GM12864 (cell line): Measurements from ENCODE around the gene BRIP1.
"Not testable (repeated sequence)": the region's sequence is repeated elsewhere in the genome, so short reads cannot be mapped to it uniquely, and the experiment has no call there.

ENCODE experiments used
- DNase-seq: peaks from one replicate; pipeline ENCODE4 v3.0.0-alpha.2; 2011; ENCODE audit warnings: low read depth
- H3K4me3 ChIP-seq: 2 replicates; pipeline ENCODE4 v1.5.1; 2011; ENCODE audit warnings: mild to moderate bottlenecking, low read depth, low read length, control low read depth
- TF ChIP-seq, protein P1 (sequence below): IDR thresholded peaks from 2 replicates; pipeline ENCODE4 v1.5.1; 2011; ENCODE audit warnings: low read depth, mild to moderate bottlenecking, moderate library complexity, low read length, control low read depth, inconsistent platforms; ENCODE audit errors: missing control alignments

Gene BRIP1

DNA sequence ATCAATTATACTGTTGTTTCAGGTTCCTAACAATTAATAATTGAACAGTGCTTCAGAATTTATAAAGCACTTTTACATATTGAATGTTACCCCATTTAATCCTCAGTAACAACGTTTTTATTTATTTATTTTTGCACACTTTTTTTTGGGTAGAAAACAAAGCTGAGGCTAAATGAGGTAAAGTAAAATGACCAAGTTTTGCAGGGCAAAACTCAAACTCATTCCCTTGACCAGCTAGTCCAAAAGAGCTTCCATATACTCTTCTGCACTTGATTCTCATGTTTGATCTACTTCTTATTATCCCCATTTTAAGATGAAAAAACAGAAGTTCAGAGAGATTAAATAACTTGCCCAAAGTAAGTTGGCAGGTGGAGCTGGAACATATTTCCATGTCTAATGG, 191.2 kb downstream of the BRIP1 start:
- TF ChIP-seq, protein P1, sequence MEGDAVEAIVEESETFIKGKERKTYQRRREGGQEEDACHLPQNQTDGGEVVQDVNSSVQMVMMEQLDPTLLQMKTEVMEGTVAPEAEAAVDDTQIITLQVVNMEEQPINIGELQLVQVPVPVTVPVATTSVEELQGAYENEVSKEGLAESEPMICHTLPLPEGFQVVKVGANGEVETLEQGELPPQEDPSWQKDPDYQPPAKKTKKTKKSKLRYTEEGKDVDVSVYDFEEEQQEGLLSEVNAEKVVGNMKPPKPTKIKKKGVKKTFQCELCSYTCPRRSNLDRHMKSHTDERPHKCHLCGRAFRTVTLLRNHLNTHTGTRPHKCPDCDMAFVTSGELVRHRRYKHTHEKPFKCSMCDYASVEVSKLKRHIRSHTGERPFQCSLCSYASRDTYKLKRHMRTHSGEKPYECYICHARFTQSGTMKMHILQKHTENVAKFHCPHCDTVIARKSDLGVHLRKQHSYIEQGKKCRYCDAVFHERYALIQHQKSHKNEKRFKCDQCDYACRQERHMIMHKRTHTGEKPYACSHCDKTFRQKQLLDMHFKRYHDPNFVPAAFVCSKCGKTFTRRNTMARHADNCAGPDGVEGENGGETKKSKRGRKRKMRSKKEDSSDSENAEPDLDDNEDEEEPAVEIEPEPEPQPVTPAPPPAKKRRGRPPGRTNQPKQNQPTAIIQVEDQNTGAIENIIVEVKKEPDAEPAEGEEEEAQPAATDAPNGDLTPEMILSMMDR, result no peak
- no peak for DNase-seq
- no peak overlapping the region for H3K4me3 ChIP-seq

DNA sequence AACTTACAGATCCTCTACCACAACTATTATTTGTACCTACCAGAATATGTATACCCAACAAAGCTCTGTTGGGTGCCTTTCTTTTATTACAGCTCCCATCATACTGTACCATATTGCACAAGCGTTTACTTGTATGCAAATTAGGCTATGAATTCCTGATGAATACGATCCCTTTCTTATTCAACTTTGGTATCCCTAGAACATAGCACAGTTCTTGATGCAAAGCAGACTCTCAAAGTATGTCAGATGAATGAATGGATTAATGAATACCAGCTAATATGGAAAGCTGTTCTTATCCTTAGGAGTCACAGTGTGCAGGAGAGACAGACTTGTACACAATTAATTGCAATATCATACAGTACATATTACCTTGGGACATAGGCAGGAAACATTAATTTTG, 192.6 kb downstream of the BRIP1 start:
- TF ChIP-seq, protein P1, result no peak
- no peak for DNase-seq
- no peak overlapping the region for H3K4me3 ChIP-seq

DNA sequence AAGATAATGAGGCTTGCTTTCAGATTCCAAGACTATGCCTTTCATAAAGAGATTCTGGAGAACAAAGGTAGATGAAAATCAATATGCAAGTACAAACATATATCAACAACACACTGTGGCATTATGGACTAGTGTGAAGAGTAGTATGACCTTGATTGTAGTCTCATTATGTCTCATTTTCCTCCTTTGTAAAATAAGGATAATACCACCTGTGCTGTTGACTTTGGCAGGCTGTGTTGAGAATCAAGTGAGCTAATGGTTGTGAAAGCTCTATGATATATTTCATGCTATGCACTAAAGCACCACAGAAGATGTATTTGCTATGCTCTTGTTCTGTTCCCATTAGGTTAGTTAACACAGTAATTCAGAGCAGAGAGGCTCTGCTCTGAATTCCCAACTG, 193.8 kb downstream of the BRIP1 start:
- TF ChIP-seq, protein P1, result no peak
- no peak for DNase-seq
- no peak overlapping the region for H3K4me3 ChIP-seq

DNA sequence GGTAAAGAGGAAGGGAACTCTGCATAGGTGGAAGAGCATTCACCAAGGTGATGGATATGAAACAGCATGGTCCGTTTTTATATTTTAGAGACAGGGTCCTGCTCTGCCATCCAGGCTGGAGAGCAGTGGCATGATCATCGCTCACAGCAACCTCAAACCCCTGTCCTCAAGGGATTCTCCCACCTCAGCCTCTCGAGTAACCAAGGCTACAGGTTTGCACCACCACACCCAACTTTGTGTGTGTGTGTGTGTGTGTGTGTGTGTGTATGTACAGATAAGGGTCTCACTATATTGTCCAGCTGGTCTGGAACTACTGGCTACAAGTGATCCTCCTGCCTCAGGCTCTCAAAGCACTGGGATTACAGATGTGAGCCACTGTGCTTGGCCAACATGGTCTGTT, 194.8 kb downstream of the BRIP1 start:
- no peak overlapping the region for H3K4me3 ChIP-seq
- TF ChIP-seq, protein P1, result no peak

DNA sequence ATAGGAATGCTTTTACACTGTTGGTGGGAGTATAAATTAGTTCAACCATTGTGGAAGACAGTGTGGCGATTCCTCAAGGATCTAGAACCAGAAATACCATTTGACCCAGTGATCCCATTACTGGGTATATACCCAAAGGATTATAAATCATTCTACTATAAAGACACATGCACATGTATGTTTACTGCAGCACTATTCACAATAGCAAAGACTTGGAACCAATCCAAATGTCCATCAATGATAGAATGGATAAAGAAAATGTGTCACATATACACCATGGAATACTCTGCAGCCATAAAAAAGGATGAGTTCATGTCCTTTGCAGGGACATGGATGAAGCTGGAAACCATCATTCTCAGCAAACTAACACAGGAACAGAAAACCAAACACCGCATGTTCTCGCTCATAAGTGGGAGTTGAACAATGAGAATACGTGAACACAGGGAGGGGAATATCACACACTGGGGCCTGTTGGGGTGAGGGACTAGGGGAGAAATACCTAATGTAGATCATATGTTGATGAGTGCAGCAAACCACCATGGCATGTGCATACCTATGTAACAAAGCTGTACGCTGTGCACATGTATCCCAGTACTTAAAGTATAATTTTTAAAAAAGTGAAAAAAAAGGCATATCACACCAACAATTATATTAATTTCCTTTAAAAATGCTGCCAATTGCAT, 196.8 kb downstream of the BRIP1 start:
- not testable (repeated sequence) for H3K4me3 ChIP-seq, DNase-seq

More for the DNA sequence above, 194.8 kb downstream of the BRIP1 start:
- no peak for DNase-seq

DNA sequence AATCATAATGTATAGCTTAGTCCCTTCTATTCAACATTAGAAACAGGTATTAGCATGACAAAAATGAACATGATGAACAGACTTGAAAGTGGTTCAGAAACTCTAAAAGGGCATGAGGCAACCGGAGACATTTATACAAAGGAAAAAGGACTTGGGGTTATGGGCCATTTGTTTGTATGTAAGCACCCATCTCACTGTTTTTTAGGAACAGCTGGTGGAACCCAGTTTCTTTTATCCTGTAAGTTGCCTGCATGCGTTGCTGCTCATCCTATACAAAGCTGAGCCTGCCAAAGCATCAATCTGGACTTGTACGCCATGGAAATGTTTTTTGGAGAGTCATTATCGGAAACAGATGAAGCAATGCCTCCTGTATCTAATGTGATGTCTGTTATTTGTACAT, 200.0 kb downstream of the BRIP1 start:
- DNase-seq, result no peak

DNA sequence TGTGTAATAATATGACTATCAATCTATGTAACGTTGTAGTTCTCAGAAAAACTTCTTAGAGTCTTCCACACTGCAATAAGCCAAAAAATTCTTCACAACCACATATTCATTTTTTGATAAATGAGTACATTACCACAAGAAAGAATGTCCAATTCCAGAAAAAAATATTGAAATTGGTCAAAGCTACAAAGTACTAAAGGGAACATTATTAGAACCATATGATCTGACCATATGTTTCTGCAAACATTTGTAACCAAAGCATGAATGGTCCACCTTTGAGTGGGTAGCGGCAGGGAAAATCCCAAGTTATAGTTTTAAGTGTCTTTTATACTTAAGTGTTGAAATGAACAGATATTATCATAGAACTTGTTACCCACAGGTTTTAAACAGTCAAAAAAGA, 200.6 kb downstream of the BRIP1 start:
- TF ChIP-seq, protein P1, result no peak

More for the DNA sequence above, 200.0 kb downstream of the BRIP1 start:
- TF ChIP-seq, protein P1, result no peak
- no peak overlapping the region for H3K4me3 ChIP-seq

More for the DNA sequence above, 200.6 kb downstream of the BRIP1 start:
- DNase-seq, result no peak
- no peak overlapping the region for H3K4me3 ChIP-seq
